H1 (cell line): ENCODE results near the gene PSPN. TPM values are rescaled to one million over a fixed set of nuclear protein-coding genes. Genes with fewer than 3 reads are reported as not detected.

ENCODE experiments used
- BACH1 ChIP-seq: IDR thresholded peaks from 2 replicates; pipeline ENCODE4 v1.6.1; 2012; ENCODE audit warnings: low read length, improper control_type of control experiment
- CBX5 ChIP-seq: fragments of 300-800, 300-1000 bp; sonication (generic); IDR thresholded peaks from 2 replicates; pipeline ENCODE4 v1.7.1; 2016; ENCODE audit warnings: antibody characterized with exemption, low read length, low read depth
- CHD1 ChIP-seq: IDR thresholded peaks from 2 replicates; pipeline ENCODE4 v1.6.1; 2012; ENCODE audit warnings: low read depth, low read length, improper control_type of control experiment
- CHD2 ChIP-seq: IDR thresholded peaks from 2 replicates; pipeline ENCODE4 v1.6.1; 2012; ENCODE audit warnings: low read length, improper control_type of control experiment
- EP300 ChIP-seq, 2 experiments: IDR thresholded peaks; 1 replicate in 1 of 2; 2 replicates in 1 of 2; pipeline ENCODE4 v1.6.1; 2011 to 2012; ENCODE audit warnings: low read depth in 2 of 2, low read length in 2 of 2, mild to moderate bottlenecking in 2 of 2, borderline replicate concordance in 1 of 2, inconsistent platforms in 1 of 2, moderate library complexity in 1 of 2
- GABPA ChIP-seq: IDR thresholded peaks from 2 replicates; pipeline ENCODE4 v1.6.1; 2011; ENCODE audit warnings: mild to moderate bottlenecking, low read length, moderate library complexity, borderline replicate concordance; ENCODE audit not compliant: insufficient read depth
- GTF2F1 ChIP-seq: IDR thresholded peaks from 2 replicates; pipeline ENCODE4 v1.6.1; 2012; ENCODE audit warnings: low read depth, low read length, improper control_type of control experiment, borderline replicate concordance
- JUND ChIP-seq: IDR thresholded peaks from 2 replicates; pipeline ENCODE4 v1.6.1; 2011; ENCODE audit warnings: mild to moderate bottlenecking, improper control_type of control experiment, low read length
- KDM5A ChIP-seq: fragments of 200-600 bp; IDR thresholded peaks from 2 replicates; pipeline ENCODE4 v1.7.1; 2012; ENCODE audit warnings: mild to moderate bottlenecking, low read length, inconsistent platforms, mixed read lengths
- MAX ChIP-seq: IDR thresholded peaks from 2 replicates; pipeline ENCODE4 v1.6.1; 2012; ENCODE audit warnings: inconsistent platforms
- NANOG ChIP-seq: IDR thresholded peaks from 2 replicates; pipeline ENCODE4 v1.6.1; 2011; ENCODE audit warnings: low read length, low read depth, mild to moderate bottlenecking, inconsistent platforms; ENCODE audit not compliant: insufficient read depth, poor library complexity, severe bottlenecking
- POLR2A ChIP-seq, 2 experiments: IDR thresholded peaks; 1 replicate in 1 of 2; 2 replicates in 1 of 2; pipeline ENCODE4 v1.6.1; 2011; ENCODE audit warnings: low read depth in 2 of 2, low read length in 2 of 2, mild to moderate bottlenecking in 2 of 2; ENCODE audit errors: control extremely low read depth in 1 of 2
- SP2 ChIP-seq: IDR thresholded peaks from 2 replicates; pipeline ENCODE4 v1.6.1; 2012; ENCODE audit warnings: mild to moderate bottlenecking, low read length, inconsistent platforms
- SP4 ChIP-seq: IDR thresholded peaks from 2 replicates; pipeline ENCODE4 v1.6.1; 2012; ENCODE audit warnings: low read length, inconsistent platforms
- TAF1 ChIP-seq: IDR thresholded peaks from 2 replicates; pipeline ENCODE4 v1.6.1; 2011; ENCODE audit warnings: mild to moderate bottlenecking, low read depth, low read length
- YY1 ChIP-seq: IDR thresholded peaks from 2 replicates; pipeline ENCODE4 v1.6.1; 2011; ENCODE audit warnings: low read depth, mild to moderate bottlenecking, low read length
- polyA plus RNA-seq, 7 experiments: library from polyadenylated mRNA; depleted of rRNA in 3 of 7; stranded (reverse) in 5 of 7; unstranded in 2 of 7; fragments of >200 nt in 5 of 7; fragments of 200-250 nt in 2 of 7; gene quantifications; 1 replicate in 5 of 7; 2 replicates in 1 of 7; 4 replicates in 1 of 7; pipeline versions ENCODE4 v1.2.1 to v1.2.3, GENCODE V29; 2011 to 2013; ENCODE audit warnings: missing spikeins in 2 of 7, mixed read lengths in 2 of 7
- total RNA-seq: library from RNA; stranded (reverse); fragmentation: NEBNext Ultra II Directional; extraction: Animal tissue kit (Norgen Biotek cat#: 25700); gene quantifications from 2 replicates; pipeline ENCODE4 v1.2.1, GENCODE V29; 2021
- TF ChIP-seq, protein P1 (sequence below), 3 experiments: IDR thresholded peaks; 1 replicate in 2 of 3; 2 replicates in 1 of 3; pipeline versions ENCODE4 v1.5.1 to v1.6.1; 2011; ENCODE audit warnings: low read length in 3 of 3, mild to moderate bottlenecking in 3 of 3, inconsistent platforms in 2 of 3, low read depth in 1 of 3, moderate library complexity in 1 of 3; ENCODE audit not compliant: insufficient read depth in 1 of 3; ENCODE audit errors: control extremely low read depth in 1 of 3

Gene PSPN
- total and polyA plus RNA-seq, 2 of the 8 experiments (the other 6 are each of a cell fraction or from before 2014, with no cell fraction given): 1.0 to 2.1 TPM

- TF ChIP-seq, protein P1, sequence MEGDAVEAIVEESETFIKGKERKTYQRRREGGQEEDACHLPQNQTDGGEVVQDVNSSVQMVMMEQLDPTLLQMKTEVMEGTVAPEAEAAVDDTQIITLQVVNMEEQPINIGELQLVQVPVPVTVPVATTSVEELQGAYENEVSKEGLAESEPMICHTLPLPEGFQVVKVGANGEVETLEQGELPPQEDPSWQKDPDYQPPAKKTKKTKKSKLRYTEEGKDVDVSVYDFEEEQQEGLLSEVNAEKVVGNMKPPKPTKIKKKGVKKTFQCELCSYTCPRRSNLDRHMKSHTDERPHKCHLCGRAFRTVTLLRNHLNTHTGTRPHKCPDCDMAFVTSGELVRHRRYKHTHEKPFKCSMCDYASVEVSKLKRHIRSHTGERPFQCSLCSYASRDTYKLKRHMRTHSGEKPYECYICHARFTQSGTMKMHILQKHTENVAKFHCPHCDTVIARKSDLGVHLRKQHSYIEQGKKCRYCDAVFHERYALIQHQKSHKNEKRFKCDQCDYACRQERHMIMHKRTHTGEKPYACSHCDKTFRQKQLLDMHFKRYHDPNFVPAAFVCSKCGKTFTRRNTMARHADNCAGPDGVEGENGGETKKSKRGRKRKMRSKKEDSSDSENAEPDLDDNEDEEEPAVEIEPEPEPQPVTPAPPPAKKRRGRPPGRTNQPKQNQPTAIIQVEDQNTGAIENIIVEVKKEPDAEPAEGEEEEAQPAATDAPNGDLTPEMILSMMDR (IDR thresholded peaks at IDR 0.05; ENCODE audit: control extremely low read depth in 1 of 3, insufficient read depth in 1 of 3, low read depth in 1 of 3, low read length in 3 of 3): peak; percentile 43 to 69 (median 60)
- peak in 1 of 2 experiments; percentile 53; a peak in 1 of 3 replicates for TF ChIP-seq POLR2A (IDR thresholded peaks at IDR 0.05; ENCODE audit: control extremely low read depth in 1 of 2, low read depth in 2 of 2, low read length in 2 of 2)
- TF ChIP-seq TAF1: no peak
- no peak for TF ChIP-seq JUND
- no peak for TF ChIP-seq BACH1
- TF ChIP-seq YY1: no peak
- TF ChIP-seq GABPA: no peak
- TF ChIP-seq SP2: no peak
- TF ChIP-seq KDM5A: no peak
- TF ChIP-seq EP300 (IDR thresholded peaks at IDR 0.05; ENCODE audit: borderline replicate concordance in 1 of 2, low read depth in 2 of 2, low read length in 2 of 2): no peak
- TF ChIP-seq CHD2: no peak
- no peak for TF ChIP-seq CHD1
- no peak for TF ChIP-seq NANOG
- no peak for TF ChIP-seq CBX5
- TF ChIP-seq SP4: no peak
- no peak for TF ChIP-seq GTF2F1
- no peak for TF ChIP-seq MAX
Observed at GRCh38 chr19:6417713-6418561, 42.2 kb upstream of the PSPN start (continued).
